Endothelial cell (in vitro differentiated cells): ENCODE data around the gene PPFIBP2. TPM values are rescaled to one million over a fixed set of nuclear protein-coding genes. Genes with fewer than 3 reads are reported as not detected.

ENCODE experiments used
- DNase-seq: peaks from one replicate; pipeline ENCODE4 v3.0.0; 2021; ENCODE audit warnings: low spot score
- H3K27ac Mint-ChIP-seq: one replicate; pipeline ENCODE4 v1.8.0; 2021; ENCODE audit warnings: mixed read lengths, inconsistent platforms; ENCODE audit not compliant: unreplicated experiment
- H3K27me3 Mint-ChIP-seq: one replicate; pipeline ENCODE4 v1.8.0; 2021; ENCODE audit warnings: mild to moderate bottlenecking, moderate library complexity, mixed read lengths, inconsistent platforms; ENCODE audit not compliant: unreplicated experiment
- H3K36me3 Mint-ChIP-seq: one replicate; pipeline ENCODE4 v1.8.0; 2021; ENCODE audit warnings: mild to moderate bottlenecking, low read depth, mixed read lengths, inconsistent platforms; ENCODE audit not compliant: unreplicated experiment
- H3K4me1 Mint-ChIP-seq: one replicate; pipeline ENCODE4 v1.8.0; 2021; ENCODE audit warnings: mild to moderate bottlenecking, mixed read lengths, inconsistent platforms; ENCODE audit not compliant: unreplicated experiment
- H3K4me3 Mint-ChIP-seq: one replicate; pipeline ENCODE4 v1.8.0; 2021; ENCODE audit warnings: mild to moderate bottlenecking, mixed read lengths, inconsistent platforms; ENCODE audit not compliant: unreplicated experiment
- H3K9me3 Mint-ChIP-seq: one replicate; pipeline ENCODE4 v1.8.0; 2021; ENCODE audit warnings: mixed read lengths, inconsistent platforms; ENCODE audit not compliant: unreplicated experiment
- CTCF ChIP-seq: fragments of 200-600 bp; sonication (generic); IDR thresholded peaks from one replicate; pipeline ENCODE4 v1.5.0; 2021; ENCODE audit warnings: antibody characterized with exemption; ENCODE audit not compliant: unreplicated experiment
- total RNA-seq: library from RNA; stranded (reverse); fragmentation: NEBNext Ultra II Directional; extraction: Animal tissue kit (Norgen Biotek cat#: 25700); gene quantifications from one replicate; pipeline ENCODE4 v1.2.1, GENCODE V29; 2021; ENCODE audit not compliant: unreplicated experiment

PPFIBP2 gene
- total RNA-seq, 1 donor from 2014 or later = 7.3 TPM

DNA sequence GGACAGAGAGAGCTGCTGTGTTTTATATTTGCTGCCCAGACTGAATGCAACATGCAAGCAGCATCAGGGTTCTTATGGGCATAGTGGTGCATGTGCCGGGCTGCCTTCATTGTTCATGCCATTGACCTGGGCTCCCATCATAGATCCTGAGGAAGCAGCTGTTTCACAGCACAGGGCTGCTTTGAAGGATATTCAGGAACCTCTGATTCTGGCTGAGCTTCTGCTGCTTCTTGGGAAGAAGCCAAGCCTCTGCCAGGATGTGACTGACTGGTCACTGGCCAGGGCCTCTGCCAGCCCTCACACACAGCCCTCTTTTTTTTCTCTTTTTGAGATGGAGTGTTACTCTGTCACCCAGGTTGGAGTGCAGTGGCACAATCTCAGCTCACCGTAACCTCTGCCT is 116.2 kb downstream of the PPFIBP2 start:
- Mint-ChIP-seq H3K9me3 (no peaks in the 10 kb centered on the region), H3K27ac (no peak overlapping the region), H3K27me3 (peaks cover 4% of the 10 kb centered on the region), H3K4me3 (no peak overlapping the region), H3K4me1 (no peaks in the 10 kb centered on the region), H3K36me3 (peaks cover 18% of the 10 kb centered on the region)
- no peak for DNase-seq
- TF ChIP-seq CTCF = no peak

- peaks cover 5% of the 10 kb centered on the region for H3K4me1 Mint-ChIP-seq
- no peak for DNase-seq
- no peak for TF ChIP-seq CTCF
- H3K4me3 Mint-ChIP-seq = no peak overlapping the region
- H3K27me3 Mint-ChIP-seq = peaks cover 4% of the 10 kb centered on the region
- H3K36me3 Mint-ChIP-seq = peaks cover 14% of the 10 kb centered on the region
- no peaks in the 10 kb centered on the region for H3K9me3 Mint-ChIP-seq
- no peak overlapping the region for H3K27ac Mint-ChIP-seq
These were observed 118.4 kb downstream of the PPFIBP2 start for GRCh38 chr11:7632211-7632610.

GRCh38 chr11:7635137-7635536 is 121.3 kb downstream of the PPFIBP2 start:
- no peak for TF ChIP-seq CTCF
- Mint-ChIP-seq H3K36me3 (peaks cover 17% of the 10 kb centered on the region), H3K4me1 (peaks cover 31% of the 10 kb centered on the region), H3K27me3 (peaks cover 6% of the 10 kb centered on the region), H3K4me3 (no peak overlapping the region), H3K27ac (no peak overlapping the region), H3K9me3 (no peaks in the 10 kb centered on the region)
- no peak for DNase-seq

DNA sequence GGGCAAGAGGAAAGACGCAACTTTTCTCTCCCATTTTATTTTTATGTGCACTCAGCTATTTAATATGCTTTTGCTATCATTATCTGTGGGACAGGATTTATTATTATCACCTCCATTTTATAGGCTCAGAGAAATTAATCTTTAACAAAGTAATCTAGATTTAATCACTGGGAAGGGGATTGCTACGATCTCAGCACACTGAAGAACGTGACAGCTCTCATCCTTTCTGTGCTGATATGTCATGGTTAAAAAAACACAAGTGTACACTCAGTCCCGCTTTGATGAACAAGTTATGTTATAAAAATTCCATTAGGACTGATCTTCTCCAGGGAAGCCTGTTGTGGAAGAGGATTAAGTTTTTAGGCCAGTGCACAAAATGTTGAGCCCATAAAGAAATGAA is 121.9 kb downstream of the PPFIBP2 start:
- Mint-ChIP-seq H3K9me3 (no peaks in the 10 kb centered on the region), H3K4me3 (no peak overlapping the region), H3K4me1 (peaks cover 36% of the 10 kb centered on the region), H3K27ac (no peak overlapping the region), H3K27me3 (peaks cover 6% of the 10 kb centered on the region), H3K36me3 (peaks cover 17% of the 10 kb centered on the region)
- TF ChIP-seq CTCF = no peak
- no peak for DNase-seq

DNA sequence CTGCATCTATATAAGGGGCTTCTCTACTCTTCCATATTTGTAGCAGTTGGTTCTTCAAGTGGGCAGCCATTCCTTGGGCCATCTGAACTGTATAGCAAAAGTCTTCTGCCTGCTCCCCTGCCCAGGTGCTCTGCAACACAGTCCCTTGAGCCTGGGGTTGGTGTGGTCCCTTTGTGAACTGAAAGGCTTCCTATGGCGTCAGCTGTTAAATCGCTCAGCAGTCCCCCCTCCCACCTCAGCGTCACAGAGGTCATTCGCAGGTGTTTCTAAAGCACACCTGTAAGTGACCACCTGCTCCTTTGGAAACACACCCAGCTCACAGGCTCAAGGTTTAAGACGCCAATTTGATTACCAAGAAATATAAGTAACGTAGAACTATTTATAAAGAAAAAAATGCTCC is 122.6 kb downstream of the PPFIBP2 start:
- Mint-ChIP-seq H3K9me3 (no peaks in the 10 kb centered on the region), H3K4me1 (peaks cover 40% of the 10 kb centered on the region), H3K27me3 (peaks cover 6% of the 10 kb centered on the region), H3K4me3 (no peak overlapping the region), H3K27ac (no peak overlapping the region), H3K36me3 (peaks cover 17% of the 10 kb centered on the region)
- no peak for DNase-seq
- TF ChIP-seq CTCF = no peak
